Stimulated activated CD4-positive, alpha-beta T cell treated with anti-CD3 and anti-CD28 coated beads, Interleukin-2, amount 100 ng/mL, for 4 hours (primary cell): ENCODE results near the gene NFIC.

Experiments used
- DNase-seq: peaks from one replicate; pipeline ENCODE4 v3.0.0-alpha.2; 2020; ENCODE audit warnings: low read depth

Gene NFIC

GRCh38 chr19:3509566-3509989 is 143.2 kb downstream of the NFIC start:
- DNase-seq, result no peak

- DNase-seq, result no peak
These were observed 144.3 kb downstream of the NFIC start for GRCh38 chr19:3510727-3511126.

GRCh38 chr19:3511506-3512251 is 145.3 kb downstream of the NFIC start:
- DNase-seq, result no peak

- no peak for DNase-seq
These were observed 146.3 kb downstream of the NFIC start for GRCh38 chr19:3512562-3513228.

- DNase-seq, result no peak
These were observed 147.1 kb downstream of the NFIC start for GRCh38 chr19:3513229-3514140.

GRCh38 chr19:3514930-3515329 is 148.5 kb downstream of the NFIC start:
- no peak for DNase-seq

GRCh38 chr19:3515891-3516422 is 149.6 kb downstream of the NFIC start:
- DNase-seq, result no peak

GRCh38 chr19:3516675-3517207 is 150.4 kb downstream of the NFIC start:
- DNase-seq, result no peak

GRCh38 chr19:3517638-3518037 is 151.3 kb downstream of the NFIC start:
- DNase-seq, result no peak

GRCh38 chr19:3518255-3518654 is 151.9 kb downstream of the NFIC start:
- no peak for DNase-seq

GRCh38 chr19:3518659-3519058 is 152.3 kb downstream of the NFIC start:
- DNase-seq, result no peak
